ENCODE results near the gene FLT4. TPM values are rescaled to one million over a fixed set of nuclear protein-coding genes. Genes with fewer than 3 reads are reported as not detected.

Gene FLT4
- total and polyA plus RNA-seq, 9 of the 15 experiments (the other 6 are each of a cell fraction or from before 2014, with no cell fraction given), result 0.01 to 0.42 (median 0.14) TPM; not detected in 2

GRCh38 chr5:180555168-180555921 is 94.1 kb downstream of the FLT4 start (continued):
- TF ChIP-seq CBX2 (IDR thresholded peaks at IDR 0.05; ENCODE audit: insufficient read depth, low read length, poor library complexity, severe bottlenecking) (no peak), TGIF2 (CRISPR knock-in tag; IDR thresholded peaks at IDR 0.05) (no peak), CAMTA2 (CRISPR knock-in tag; conservative IDR thresholded peaks at IDR 0.05) (no peak), ZNF551 (CRISPR knock-in tag; IDR thresholded peaks at IDR 0.05) (no peak), MXI1 (IDR thresholded peaks at IDR 0.05; ENCODE audit: low read depth, low read length) (no peak), EZH2 (IDR thresholded peaks at IDR 0.05; ENCODE audit: borderline replicate concordance, low read depth, low read length) (no peak), ZNF518B (CRISPR knock-in tag; IDR thresholded peaks at IDR 0.05) (no peak), ZNF696 (CRISPR knock-in tag; conservative IDR thresholded peaks at IDR 0.05) (no peak), CTBP1 (IDR thresholded peaks at IDR 0.05; ENCODE audit: borderline replicate concordance) (peak; percentile 73; the same call in 1 of the 2 replicates), PTTG1 (tag; IDR thresholded peaks at IDR 0.05; ENCODE audit: low read depth) (no peak), HSF4 (CRISPR knock-in tag; IDR thresholded peaks at IDR 0.05; ENCODE audit: borderline replicate concordance) (no peak), ELF1 (tag; IDR thresholded peaks at IDR 0.05) (no peak), ZFX (CRISPR knock-in tag; IDR thresholded peaks at IDR 0.05) (peak; percentile 56), ZNF133 (CRISPR knock-in tag; IDR thresholded peaks at IDR 0.05) (no peak), TOE1 (IDR thresholded peaks at IDR 0.05; ENCODE audit: borderline replicate concordance) (peak; percentile 59; the same call in 1 of the 2 replicates), TOE1 (CRISPR knock-in tag; IDR thresholded peaks at IDR 0.05; ENCODE audit: borderline replicate concordance, low read depth) (no peak), ILF3 (IDR thresholded peaks at IDR 0.05; ENCODE audit: borderline replicate concordance) (no peak; the same call in 1 of the 2 replicates), PRDM10 (IDR thresholded peaks at IDR 0.05; ENCODE audit: partially characterized antibody) (peak; percentile 65), CBFA2T2 (conservative IDR thresholded peaks at IDR 0.05) (peak; percentile 98), TFAP4 (CRISPR knock-in tag; IDR thresholded peaks at IDR 0.05; ENCODE audit: borderline replicate concordance) (peak; percentile 16; the same call in 1 of the 2 replicates)
